Activated naive CD8-positive, alpha-beta T cell treated with anti-CD3 and anti-CD28 coated beads, Interleukin-2, amount 10 ng/mL, durations not matched to agents 7 days and 5 days (primary cell): ENCODE measurements around the gene TIAM1. TPM values are rescaled to one million over a fixed set of nuclear protein-coding genes. Genes with fewer than 3 reads are reported as not detected.

Experiments used
- ATAC-seq: fragments of 150-1000 bp; cut with Tn5 transposase; one replicate; pipeline ENCODE4 v1.10.0; 2021; ENCODE audit warnings: low read depth, moderate library complexity
- POLR2A ChIA-PET: fragments of 350-600 bp; sonication (Branson Sonifier 250); formaldehyde crosslinking; loops from one replicate; lab custom pipeline; 2021; ENCODE audit warnings: antibody characterized with exemption; lab: Charles Lee
- DNase-seq: peaks from one replicate; pipeline ENCODE4 v3.0.0; 2021
- H3K27ac Mint-ChIP-seq: one replicate; pipeline ENCODE4 v1.8.0; 2022; ENCODE audit warnings: mild to moderate bottlenecking, mixed read lengths
- H3K27me3 Mint-ChIP-seq: one replicate; pipeline ENCODE4 v1.8.0; 2022; ENCODE audit warnings: mild to moderate bottlenecking, moderate library complexity, mixed read lengths
- H3K36me3 Mint-ChIP-seq: one replicate; pipeline ENCODE4 v1.8.0; 2021; ENCODE audit warnings: mild to moderate bottlenecking, mixed read lengths
- H3K4me1 Mint-ChIP-seq: one replicate; pipeline ENCODE4 v1.8.0; 2021; ENCODE audit warnings: mixed read lengths
- H3K4me3 Mint-ChIP-seq: one replicate; pipeline ENCODE4 v1.8.0; 2022; ENCODE audit warnings: mild to moderate bottlenecking, moderate library complexity, mixed read lengths
- H3K9me3 Mint-ChIP-seq: one replicate; pipeline ENCODE4 v1.8.0; 2021; ENCODE audit warnings: mixed read lengths
- total RNA-seq, 2 experiments: library from RNA; stranded (reverse); gene quantifications; one replicate each; pipeline ENCODE4 v1.2.3, GENCODE V29; 2021

TIAM1 gene
- total RNA-seq, 2 experiments from 2014 or later, result 21.8 to 23.7 TPM

GRCh38 chr21:31193761-31194160 lies 150.3 kb downstream of the TIAM1 start:
- DNase-seq, result no peak
- POLR2A ChIA-PET, result no interaction called here
- Mint-ChIP-seq H3K4me3 (no peak overlapping the region), H3K27me3 (no peaks in the 10 kb centered on the region), H3K36me3 (peaks cover 7% of the 10 kb centered on the region), H3K4me1 (peaks cover 10% of the 10 kb centered on the region), H3K9me3 (no peaks in the 10 kb centered on the region), H3K27ac (no peak overlapping the region)
- ATAC-seq, result no peak

GRCh38 chr21:31191553-31191952 lies 152.5 kb downstream of the TIAM1 start:
- ATAC-seq, result no peak
- peaks cover 5% of the 10 kb centered on the region for H3K36me3 Mint-ChIP-seq
- H3K4me1 Mint-ChIP-seq, result peaks cover 19% of the 10 kb centered on the region
- H3K27me3 Mint-ChIP-seq, result no peaks in the 10 kb centered on the region
- DNase-seq, result no peak
- POLR2A ChIA-PET, result no interaction called here
- no peak overlapping the region for H3K4me3 Mint-ChIP-seq
- no peaks in the 10 kb centered on the region for H3K9me3 Mint-ChIP-seq
- no peak overlapping the region for H3K27ac Mint-ChIP-seq

DNA sequence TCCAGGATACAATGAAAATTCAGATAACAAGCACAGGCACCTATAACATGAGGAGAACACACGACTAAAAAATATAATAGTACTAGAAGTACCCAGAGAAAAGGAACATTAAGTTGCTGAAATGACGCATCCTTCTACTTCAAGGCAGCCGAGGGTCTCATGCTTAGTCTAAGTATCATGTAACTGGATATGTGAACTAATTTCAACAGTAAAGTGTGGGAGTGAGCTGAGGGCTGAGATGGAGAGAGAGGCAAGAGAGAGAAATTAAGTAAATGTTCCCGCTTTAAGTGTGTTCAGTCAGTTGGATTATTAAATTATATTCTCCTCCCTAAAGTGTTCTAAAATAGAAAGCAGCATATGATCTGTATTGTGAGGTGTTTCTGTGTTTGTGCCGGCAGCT lies 153.5 kb downstream of the TIAM1 start:
- Mint-ChIP-seq H3K27me3 (no peaks in the 10 kb centered on the region), H3K4me1 (peaks cover 18% of the 10 kb centered on the region), H3K4me3 (no peak overlapping the region), H3K27ac (no peak overlapping the region), H3K36me3 (peaks cover 4% of the 10 kb centered on the region), H3K9me3 (no peaks in the 10 kb centered on the region)
- DNase-seq (no peak), ATAC-seq (no peak)
- POLR2A ChIA-PET, result interaction anchor here (0.7 kb wide), 1 partner anchor 85 kb away, joined by 3 read pairs; no protein-coding TSS in a partner anchor

DNA sequence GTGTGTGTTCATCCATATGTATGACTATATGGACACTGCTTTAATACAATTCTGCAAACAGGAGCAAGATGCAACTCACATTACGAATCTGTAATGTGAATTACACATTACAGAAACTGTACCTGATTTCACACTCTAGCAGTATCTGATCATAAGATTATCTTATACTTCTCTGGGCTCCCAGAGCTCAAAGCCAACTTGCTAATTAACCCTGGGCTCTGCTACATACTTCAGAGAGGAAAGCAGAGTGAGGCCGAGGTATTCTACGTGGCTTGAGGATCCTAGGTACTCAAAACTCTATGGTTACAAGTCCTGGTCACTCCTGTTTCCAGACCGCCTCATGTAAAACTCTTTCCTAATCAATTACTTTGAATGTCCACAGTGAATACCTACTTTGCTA lies 156.6 kb downstream of the TIAM1 start:
- POLR2A ChIA-PET, result interaction anchor here (1.0 to 1.2 kb wide), 3 partner anchors 21 to 371 kb away, joined by 3 read pairs; no protein-coding TSS in a partner anchor
- no peak for ATAC-seq
- H3K36me3 Mint-ChIP-seq, result peaks cover 6% of the 10 kb centered on the region

GRCh38 chr21:31186916-31187315 lies 157.1 kb downstream of the TIAM1 start:
- ATAC-seq (peak; percentile 11), DNase-seq (no peak)
- POLR2A ChIA-PET, result interaction anchor here (1.0 to 1.2 kb wide), 3 partner anchors 20 to 372 kb away, joined by 3 read pairs; no protein-coding TSS in a partner anchor
- Mint-ChIP-seq H3K9me3 (no peaks in the 10 kb centered on the region), H3K36me3 (peaks cover 6% of the 10 kb centered on the region), H3K27ac (peak overlapping the region; percentile 56), H3K4me1 (peaks cover 43% of the 10 kb centered on the region), H3K4me3 (no peak overlapping the region), H3K27me3 (no peaks in the 10 kb centered on the region)

More for the DNA sequence above, 156.6 kb downstream of the TIAM1 start:
- Mint-ChIP-seq H3K27ac (peak overlapping the region; percentile 56), H3K27me3 (no peaks in the 10 kb centered on the region), H3K4me1 (peaks cover 37% of the 10 kb centered on the region), H3K9me3 (no peaks in the 10 kb centered on the region), H3K4me3 (no peak overlapping the region)
- no peak for DNase-seq

- DNase-seq, result no peak
- POLR2A ChIA-PET, result interaction anchor here (1.3 kb wide), 1 partner anchor 373 kb away, joined by 3 read pairs; no protein-coding TSS in a partner anchor
- Mint-ChIP-seq H3K27me3 (no peaks in the 10 kb centered on the region), H3K27ac (no peak overlapping the region), H3K9me3 (no peaks in the 10 kb centered on the region), H3K36me3 (peaks cover 6% of the 10 kb centered on the region), H3K4me3 (no peak overlapping the region), H3K4me1 (peaks cover 52% of the 10 kb centered on the region)
- no peak for ATAC-seq
These were observed 158.4 kb downstream of the TIAM1 start for GRCh38 chr21:31185663-31186062.

GRCh38 chr21:31184876-31185275 lies 159.2 kb downstream of the TIAM1 start:
- H3K4me1 Mint-ChIP-seq, result peaks cover 53% of the 10 kb centered on the region
- H3K4me3 Mint-ChIP-seq, result peak overlapping the region; percentile 64
- no peaks in the 10 kb centered on the region for H3K9me3 Mint-ChIP-seq
- H3K27ac Mint-ChIP-seq, result peak overlapping the region; percentile 77
- POLR2A ChIA-PET, result interaction anchor here (0.7 to 1.2 kb wide), 4 partner anchors 9 to 396 kb away, joined by 3 to 5 read pairs (median 3); no protein-coding TSS in a partner anchor
- no peaks in the 10 kb centered on the region for H3K27me3 Mint-ChIP-seq
- H3K36me3 Mint-ChIP-seq, result peaks cover 6% of the 10 kb centered on the region
- DNase-seq (no peak), ATAC-seq (no peak)

DNA sequence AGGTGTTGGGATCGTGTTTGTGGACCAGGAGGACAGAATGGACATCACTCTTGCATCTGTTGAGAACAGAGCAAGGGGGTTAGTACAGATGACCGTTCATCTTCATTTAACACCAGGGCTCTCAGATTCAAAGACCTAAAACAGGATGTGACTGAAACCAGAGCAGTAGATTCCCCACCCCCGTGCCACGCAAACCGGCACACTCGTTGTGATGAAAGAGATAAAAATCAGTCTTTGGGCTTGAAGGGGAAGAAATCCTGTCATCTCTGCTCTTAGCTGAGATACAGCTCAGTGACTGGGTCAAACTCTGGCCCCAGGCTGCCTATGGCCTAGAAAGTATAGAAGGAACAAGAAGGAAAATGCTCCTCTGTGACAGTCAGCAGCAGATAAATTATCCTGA lies 159.6 kb downstream of the TIAM1 start:
- POLR2A ChIA-PET, result interaction anchor here (0.5 to 1.2 kb wide), 5 partner anchors 9 to 397 kb away, joined by 3 to 5 read pairs (median 3); no protein-coding TSS in a partner anchor
- Mint-ChIP-seq H3K27ac (peak overlapping the region; percentile 77), H3K4me1 (peaks cover 52% of the 10 kb centered on the region), H3K36me3 (peaks cover 5% of the 10 kb centered on the region), H3K4me3 (peak overlapping the region; percentile 64), H3K9me3 (no peaks in the 10 kb centered on the region), H3K27me3 (no peaks in the 10 kb centered on the region)
- DNase-seq, result peak; percentile 53
- peak; percentile 74 for ATAC-seq

- Mint-ChIP-seq H3K4me3 (peak overlapping the region; percentile 54), H3K4me1 (peaks cover 52% of the 10 kb centered on the region), H3K27me3 (no peaks in the 10 kb centered on the region), H3K36me3 (peaks cover 5% of the 10 kb centered on the region), H3K27ac (peak overlapping the region; percentile 87), H3K9me3 (no peaks in the 10 kb centered on the region)
- POLR2A ChIA-PET, result interaction anchor here (0.9 to 2.4 kb wide), 2 partner anchors 10 to 50 kb away, joined by 3 to 9 read pairs; no protein-coding TSS in a partner anchor
- ATAC-seq (peak; percentile 55), DNase-seq (peak; percentile 57)
These were observed 161.6 kb downstream of the TIAM1 start for GRCh38 chr21:31182231-31183140.

GRCh38 chr21:31181082-31181750 lies 162.8 kb downstream of the TIAM1 start:
- H3K4me1 Mint-ChIP-seq, result peaks cover 49% of the 10 kb centered on the region
- DNase-seq (no peak), ATAC-seq (no peak)
- peaks cover 5% of the 10 kb centered on the region for H3K36me3 Mint-ChIP-seq
- POLR2A ChIA-PET, result interaction anchor here (1.7 to 2.4 kb wide), 2 partner anchors 49 to 378 kb away, joined by 3 to 9 read pairs; no protein-coding TSS in a partner anchor
- H3K4me3 Mint-ChIP-seq, result peak overlapping the region; percentile 71
- H3K27me3 Mint-ChIP-seq, result no peaks in the 10 kb centered on the region
- no peaks in the 10 kb centered on the region for H3K9me3 Mint-ChIP-seq
- H3K27ac Mint-ChIP-seq, result peak overlapping the region; percentile 89

DNA sequence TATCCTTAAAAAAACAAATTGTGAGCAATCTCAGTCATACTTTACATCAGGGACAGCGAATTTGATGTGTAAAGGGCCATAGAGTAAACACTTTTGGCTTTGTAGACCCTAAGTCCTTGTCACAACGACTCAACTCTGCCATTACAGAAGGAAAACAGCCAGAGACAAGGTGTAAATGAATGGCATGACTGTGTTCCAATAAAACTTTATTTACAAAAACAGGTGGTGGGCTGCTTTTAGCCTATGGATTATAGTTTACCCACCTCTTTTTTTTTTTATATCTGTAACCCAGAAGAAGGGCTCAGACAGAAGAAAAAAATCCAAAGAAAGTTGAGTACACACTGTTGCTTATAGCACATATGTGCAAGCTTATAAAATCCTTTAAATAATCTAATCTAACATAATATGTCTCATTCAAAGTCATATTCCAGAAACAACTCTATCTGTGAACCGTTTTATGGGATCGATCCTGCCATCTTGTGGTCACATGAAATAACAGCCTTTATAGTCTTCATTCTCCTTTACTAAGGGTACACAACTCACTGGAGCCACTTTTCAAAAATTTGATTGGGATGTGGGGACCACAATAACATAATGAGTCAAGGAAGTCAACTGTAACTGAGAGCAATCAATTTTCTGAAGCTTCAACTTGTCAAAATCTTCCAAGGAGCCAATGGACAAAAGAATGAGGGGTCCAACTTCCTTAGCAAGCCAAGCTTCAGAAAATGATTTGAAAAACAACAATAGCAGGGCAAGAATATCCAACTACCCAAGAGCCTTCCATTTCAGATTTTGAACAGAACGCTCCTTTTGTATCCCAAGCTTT lies 163.6 kb downstream of the TIAM1 start:
- H3K36me3 Mint-ChIP-seq, result peaks cover 7% of the 10 kb centered on the region
- ATAC-seq (no peak), DNase-seq (no peak)
- H3K9me3 Mint-ChIP-seq, result no peaks in the 10 kb centered on the region
- peak overlapping the region; percentile 14 for H3K4me3 Mint-ChIP-seq
- H3K4me1 Mint-ChIP-seq, result peaks cover 46% of the 10 kb centered on the region
- H3K27me3 Mint-ChIP-seq, result no peaks in the 10 kb centered on the region
- H3K27ac Mint-ChIP-seq, result peak overlapping the region; percentile 1
- POLR2A ChIA-PET, result interaction anchor here (1.7 to 2.4 kb wide), 2 partner anchors 48 to 378 kb away, joined by 3 to 9 read pairs; no protein-coding TSS in a partner anchor

DNA sequence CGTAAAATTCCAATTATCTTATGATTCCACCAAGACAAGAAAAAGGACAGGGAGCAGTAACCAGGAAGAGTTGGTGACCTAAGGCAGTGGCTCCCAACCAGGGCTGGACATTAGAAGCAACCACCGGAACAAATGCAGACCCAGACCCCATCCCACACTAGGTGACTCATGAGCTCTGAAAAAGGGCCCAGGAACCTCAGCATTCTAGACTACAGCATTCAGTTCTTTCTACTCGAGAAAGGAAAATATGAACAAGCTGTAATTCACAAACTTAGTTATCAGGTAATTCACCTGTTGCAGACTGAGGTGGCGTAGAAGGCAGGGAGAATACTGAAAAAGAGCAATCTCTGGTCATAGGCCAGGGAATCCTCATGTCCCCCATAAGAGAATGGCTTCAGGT lies 167.3 kb downstream of the TIAM1 start:
- Mint-ChIP-seq H3K9me3 (no peaks in the 10 kb centered on the region), H3K36me3 (peaks cover 3% of the 10 kb centered on the region), H3K4me1 (peaks cover 17% of the 10 kb centered on the region), H3K4me3 (no peak overlapping the region), H3K27ac (no peak overlapping the region), H3K27me3 (no peaks in the 10 kb centered on the region)
- POLR2A ChIA-PET, result no interaction called here
- ATAC-seq, result no peak
- no peak for DNase-seq
